Mononuclear cell (primary cell): ENCODE measurements around the gene MRPL46. TPM values are rescaled to one million over a fixed set of nuclear protein-coding genes. Genes with fewer than 3 reads are reported as not detected.

Source experiments
- H3K27me3 ChIP-seq: 2 replicates; pipeline ENCODE4 v1.6.0; 2011; ENCODE audit warnings: low read length, control low read depth; ENCODE audit not compliant: insufficient read depth
- H3K4me1 ChIP-seq: 2 replicates; pipeline ENCODE4 v1.5.1; 2011; ENCODE audit warnings: mild to moderate bottlenecking, low read length, control low read depth; ENCODE audit not compliant: insufficient read depth
- H3K4me3 ChIP-seq: 2 replicates; pipeline ENCODE4 v1.5.1; 2011; ENCODE audit warnings: mild to moderate bottlenecking, low read length, moderate library complexity
- H3K9me3 ChIP-seq: 2 replicates; pipeline ENCODE4 v1.5.1; 2011; ENCODE audit warnings: low read depth, mild to moderate bottlenecking, control low read depth, low read length
- total RNA-seq: library from RNA; depleted of rRNA; stranded (reverse); fragments of >200 nt; gene quantifications from one replicate; pipeline ENCODE4 v1.2.3, GENCODE V29; 2012

MRPL46 gene
- 8.7 TPM for total RNA-seq

- Histone ChIP-seq H3K4me3 (peak within 1 kb of the TSS; percentile 73), H3K27me3 (no peaks in the 10 kb centered on the region), H3K4me1 (peaks cover 25% of the 10 kb centered on the region), H3K9me3 (no peaks in the 10 kb centered on the region)
These were observed at the start of gene MRPL46, which contains the start of gene MRPS11 for GRCh38 chr15:88467073-88467934. Gene MRPL46 (minus strand): TSS chr15:88467388. CDS start chr15:88467377, 11 bp downstream. Gene MRPS11 (plus strand): TSS chr15:88467708. CDS start chr15:88467718, 10 bp downstream.

- Histone ChIP-seq H3K9me3 (no peaks in the 10 kb centered on the region), H3K4me1 (no peaks in the 10 kb centered on the region), H3K27me3 (no peaks in the 10 kb centered on the region), H3K4me3 (no peak overlapping the region)
These were observed 46.0 kb upstream of the MRPL46 start for GRCh38 chr15:88513195-88513594.

GRCh38 chr15:88512601-88513000 is 45.4 kb upstream of the MRPL46 start:
- Histone ChIP-seq H3K4me1 (no peaks in the 10 kb centered on the region), H3K9me3 (no peaks in the 10 kb centered on the region), H3K27me3 (no peaks in the 10 kb centered on the region), H3K4me3 (no peak overlapping the region)

- H3K4me1 ChIP-seq, result no peaks in the 10 kb centered on the region
- H3K27me3 ChIP-seq, result no peaks in the 10 kb centered on the region
- no peaks in the 10 kb centered on the region for H3K9me3 ChIP-seq
- no peak overlapping the region for H3K4me3 ChIP-seq
These were observed 44.9 kb upstream of the MRPL46 start for GRCh38 chr15:88512078-88512477.

GRCh38 chr15:88511161-88511560 is 44.0 kb upstream of the MRPL46 start:
- Histone ChIP-seq H3K9me3 (no peaks in the 10 kb centered on the region), H3K4me3 (no peak overlapping the region), H3K27me3 (no peaks in the 10 kb centered on the region), H3K4me1 (no peaks in the 10 kb centered on the region)

GRCh38 chr15:88509964-88510363 is 42.8 kb upstream of the MRPL46 start:
- Histone ChIP-seq H3K4me1 (no peaks in the 10 kb centered on the region), H3K27me3 (no peaks in the 10 kb centered on the region), H3K4me3 (no peak overlapping the region), H3K9me3 (no peaks in the 10 kb centered on the region)

- Histone ChIP-seq H3K27me3 (no peaks in the 10 kb centered on the region), H3K9me3 (no peaks in the 10 kb centered on the region), H3K4me3 (no peak overlapping the region), H3K4me1 (no peaks in the 10 kb centered on the region)
These were observed 42.1 kb upstream of the MRPL46 start for GRCh38 chr15:88509321-88509720.

- Histone ChIP-seq H3K4me1 (no peaks in the 10 kb centered on the region), H3K9me3 (no peaks in the 10 kb centered on the region), H3K27me3 (no peaks in the 10 kb centered on the region), H3K4me3 (no peak overlapping the region)
These were observed 39.4 kb upstream of the MRPL46 start for GRCh38 chr15:88506628-88507027.

GRCh38 chr15:88505721-88506120 is 38.5 kb upstream of the MRPL46 start:
- H3K9me3 ChIP-seq, result no peaks in the 10 kb centered on the region
- no peaks in the 10 kb centered on the region for H3K4me1 ChIP-seq
- H3K27me3 ChIP-seq, result no peaks in the 10 kb centered on the region
- no peak overlapping the region for H3K4me3 ChIP-seq

GRCh38 chr15:88504445-88504844 is 37.3 kb upstream of the MRPL46 start:
- H3K4me1 ChIP-seq, result no peaks in the 10 kb centered on the region
- no peaks in the 10 kb centered on the region for H3K27me3 ChIP-seq
- H3K9me3 ChIP-seq, result no peaks in the 10 kb centered on the region
- no peak overlapping the region for H3K4me3 ChIP-seq

GRCh38 chr15:88498996-88499395 is 31.8 kb upstream of the MRPL46 start:
- Histone ChIP-seq H3K27me3 (no peaks in the 10 kb centered on the region), H3K4me1 (no peaks in the 10 kb centered on the region), H3K4me3 (no peak overlapping the region), H3K9me3 (no peaks in the 10 kb centered on the region)

- Histone ChIP-seq H3K9me3 (no peaks in the 10 kb centered on the region), H3K4me1 (no peaks in the 10 kb centered on the region), H3K27me3 (no peaks in the 10 kb centered on the region), H3K4me3 (no peak overlapping the region)
These were observed 30.0 kb upstream of the MRPL46 start for GRCh38 chr15:88497109-88497765.

- no peak overlapping the region for H3K4me3 ChIP-seq
- H3K9me3 ChIP-seq, result no peaks in the 10 kb centered on the region
- H3K27me3 ChIP-seq, result no peaks in the 10 kb centered on the region
- no peaks in the 10 kb centered on the region for H3K4me1 ChIP-seq
These were observed 26.7 kb upstream of the MRPL46 start for GRCh38 chr15:88493844-88494243.

GRCh38 chr15:88491158-88491557 is 24.0 kb upstream of the MRPL46 start:
- Histone ChIP-seq H3K4me3 (no peak overlapping the region), H3K9me3 (no peaks in the 10 kb centered on the region), H3K27me3 (no peaks in the 10 kb centered on the region), H3K4me1 (peaks cover 5% of the 10 kb centered on the region)

GRCh38 chr15:88490036-88490435 is 22.8 kb upstream of the MRPL46 start:
- Histone ChIP-seq H3K9me3 (no peaks in the 10 kb centered on the region), H3K4me3 (no peak overlapping the region), H3K27me3 (no peaks in the 10 kb centered on the region), H3K4me1 (peaks cover 5% of the 10 kb centered on the region)
